Stimulated activated CD8-positive, alpha-beta memory T cell treated with anti-CD3 and anti-CD28 coated beads, Interleukin-4, amount 100 ng/mL, for 48 hours (primary cell): Measurements from ENCODE around the gene PI16.
"Not testable (repeated sequence)": the region's sequence is repeated elsewhere in the genome, so short reads cannot be mapped to it uniquely, and the experiment has no call there.

Source experiments
- DNase-seq: peaks from one replicate; pipeline ENCODE4 v3.0.0-alpha.2; 2020

The PI16 gene

DNA sequence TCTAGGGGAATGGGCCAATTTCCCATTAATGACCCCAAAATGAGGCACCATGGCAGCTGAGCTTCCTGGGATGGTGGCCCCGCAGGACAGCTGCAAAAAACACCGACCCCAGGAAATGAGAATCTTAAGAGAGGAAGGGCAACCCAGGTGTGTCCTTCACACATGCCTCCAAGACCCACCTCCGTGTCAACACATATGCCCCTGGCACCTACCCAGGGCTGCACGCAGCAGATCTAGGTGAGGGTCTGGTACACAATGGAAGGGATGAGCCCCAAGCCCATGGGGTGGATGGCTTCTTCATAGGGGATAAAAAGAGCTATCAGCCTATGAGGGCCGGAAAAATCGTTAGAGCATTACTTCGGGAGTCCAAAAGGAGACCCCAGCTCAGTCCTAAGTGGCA is 22.0 kb downstream of the PI16 start:
- no peak for DNase-seq

DNA sequence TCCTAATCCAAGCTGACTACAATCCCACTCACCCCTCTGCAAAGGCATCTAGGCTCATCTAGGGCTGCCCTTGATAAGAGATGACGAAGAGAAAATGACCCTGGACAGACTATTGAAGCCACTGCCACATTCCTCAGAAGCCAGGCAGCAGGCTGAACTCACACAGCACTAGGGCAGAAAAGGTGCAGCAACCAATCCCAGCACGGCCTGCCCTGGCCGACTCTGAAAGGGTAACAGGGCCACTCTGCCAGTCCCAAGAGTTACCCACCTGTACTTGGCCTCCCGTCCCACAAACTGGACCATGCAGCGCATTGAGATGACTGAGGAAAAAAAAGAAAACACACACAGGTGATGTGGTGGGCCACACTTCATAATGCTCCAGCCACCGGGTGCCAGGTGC is 22.4 kb downstream of the PI16 start:
- no peak for DNase-seq

DNA sequence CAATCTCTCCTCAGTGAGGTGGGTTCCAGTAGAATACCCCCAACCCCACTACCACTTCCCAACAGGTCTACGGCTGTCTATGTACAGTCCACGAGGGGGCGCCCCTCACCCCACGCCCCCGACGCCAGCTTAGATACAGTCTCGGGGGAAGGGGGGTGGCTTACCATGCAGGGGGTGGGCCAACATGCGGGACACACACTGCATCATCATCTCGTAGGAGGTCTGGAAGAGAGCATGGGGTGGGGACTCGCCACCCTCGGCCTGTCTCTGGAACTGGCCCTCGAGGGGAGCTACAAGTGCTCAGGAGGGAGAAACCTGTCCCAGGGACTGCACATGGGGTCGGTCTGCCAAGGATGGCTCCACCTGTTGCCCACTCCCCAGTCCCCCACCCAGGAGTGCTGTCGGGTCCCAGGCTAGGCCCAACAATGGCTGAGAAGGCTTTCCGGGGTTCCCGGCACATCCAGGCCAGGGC is 23.0 kb downstream of the PI16 start:
- DNase-seq = no peak

- DNase-seq = no peak
These were observed 24.1 kb downstream of the PI16 start for GRCh38 chr6:36978421-36979346.

- no peak for DNase-seq
These were observed 24.8 kb downstream of the PI16 start for GRCh38 chr6:36979347-36979742.

GRCh38 chr6:36980129-36980528 is 25.6 kb downstream of the PI16 start:
- no peak for DNase-seq

- no peak for DNase-seq
These were observed 26.5 kb downstream of the PI16 start for GRCh38 chr6:36980876-36981619.

DNA sequence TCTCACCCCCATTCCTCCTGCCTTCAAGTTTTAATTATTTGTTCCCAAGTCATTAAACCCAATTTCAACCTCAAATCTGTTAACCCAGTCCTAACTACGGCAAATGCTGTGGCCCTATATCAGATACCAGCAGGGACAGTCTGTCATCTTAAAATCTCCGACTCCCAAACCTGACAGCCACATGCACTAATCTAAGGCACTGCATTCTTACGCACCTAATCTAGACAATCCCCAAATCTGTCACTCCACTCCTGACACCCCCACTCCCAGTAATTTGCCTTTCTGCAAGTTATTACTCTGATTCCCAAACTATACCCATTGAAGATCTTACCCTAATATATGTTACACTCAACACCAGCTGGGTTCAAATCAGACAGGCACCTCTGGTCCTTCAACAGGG is 29.0 kb downstream of the PI16 start:
- no peak for DNase-seq

DNA sequence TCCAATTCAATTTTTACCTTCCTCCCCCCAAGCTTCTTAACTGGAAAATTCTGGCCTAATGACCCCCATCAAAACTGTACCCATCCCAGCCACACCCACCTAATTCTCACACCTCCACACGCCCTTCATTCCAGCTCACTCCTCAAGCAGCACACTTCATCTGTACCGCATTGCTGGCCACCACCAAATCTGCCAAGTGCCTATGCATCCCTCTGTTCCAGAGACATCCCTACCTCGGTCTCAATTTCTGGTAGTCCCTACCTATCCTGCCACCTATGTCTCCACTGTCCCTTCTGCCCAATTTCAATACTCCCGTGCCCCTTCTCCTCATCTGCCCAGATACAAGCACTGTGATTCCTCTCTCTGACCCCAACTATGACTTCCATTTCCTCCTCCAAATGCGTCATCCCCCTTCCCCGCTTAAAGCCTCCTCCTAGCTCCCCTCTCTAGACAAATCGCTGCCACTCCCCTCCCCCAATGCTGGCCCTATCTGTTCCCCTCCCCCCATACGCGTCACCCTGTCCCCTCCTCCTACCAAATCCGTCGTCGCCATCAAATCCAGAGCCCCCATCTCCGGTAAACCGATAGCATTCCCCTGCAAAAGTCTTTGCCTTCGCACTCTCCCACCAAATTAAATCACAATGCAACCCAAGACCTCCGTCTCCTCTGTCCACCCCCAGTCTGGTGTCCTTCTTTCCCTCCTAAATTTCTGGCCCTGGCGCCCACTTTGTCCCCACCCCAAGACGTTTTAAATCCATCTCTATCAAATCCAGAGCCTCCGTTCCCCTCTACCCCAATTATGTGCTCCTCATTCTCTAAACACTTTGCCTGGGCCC is 30.3 kb downstream of the PI16 start:
- DNase-seq = peak; percentile 81

- no peak for DNase-seq
These were observed 30.9 kb downstream of the PI16 start for GRCh38 chr6:36985417-36985807.

DNA sequence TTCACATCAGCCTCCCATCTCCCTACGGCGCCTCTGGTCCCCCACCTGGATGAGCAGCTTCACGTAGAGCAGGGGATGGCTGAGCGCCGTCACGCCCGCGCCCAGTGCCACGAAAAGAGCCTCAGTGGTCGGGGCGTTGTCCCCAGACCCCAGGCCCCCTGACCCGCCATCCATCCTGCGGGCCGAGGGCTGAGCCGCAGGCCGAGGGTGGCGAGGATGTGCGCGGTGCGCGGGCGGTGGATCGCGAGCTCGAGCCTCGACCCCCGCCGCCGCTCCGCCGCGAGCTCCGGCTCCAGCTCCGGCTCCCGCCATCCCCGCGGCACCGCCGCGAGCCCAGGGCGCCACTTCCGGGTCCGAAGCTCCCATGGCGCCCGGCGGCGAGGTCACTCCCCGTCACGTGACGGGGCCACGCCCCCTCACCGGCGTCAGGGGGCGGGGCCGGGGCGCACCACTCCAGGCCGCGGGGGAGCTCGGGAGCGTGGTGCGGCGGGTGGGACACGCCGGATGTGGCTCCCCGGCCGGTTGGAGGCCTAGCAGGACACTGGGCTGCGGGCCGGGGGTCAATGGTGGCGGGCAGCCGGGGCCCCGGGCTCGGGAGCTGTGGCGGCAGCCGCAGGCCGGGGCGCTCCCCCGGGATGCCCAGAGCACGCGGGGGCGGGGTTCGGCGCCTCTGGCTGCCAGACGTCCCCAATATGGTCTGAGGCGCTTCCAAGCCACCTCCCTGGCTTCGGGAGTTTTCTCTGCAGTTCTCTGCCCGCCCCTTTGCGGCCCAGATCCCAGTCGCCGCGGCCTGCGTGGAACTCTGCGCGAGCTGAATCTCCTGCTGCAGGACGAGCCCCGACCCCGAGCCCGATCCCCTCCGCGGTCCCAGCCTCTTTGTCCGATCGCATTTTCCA is 31.5 kb downstream of the PI16 start, which contains the start of gene MTCH1:
TSS of gene MTCH1 (minus strand) at position 389 of the 896 bp plus-strand sequence. CDS start at position 366, 23 bp downstream.
- DNase-seq = peak; percentile 89

DNA sequence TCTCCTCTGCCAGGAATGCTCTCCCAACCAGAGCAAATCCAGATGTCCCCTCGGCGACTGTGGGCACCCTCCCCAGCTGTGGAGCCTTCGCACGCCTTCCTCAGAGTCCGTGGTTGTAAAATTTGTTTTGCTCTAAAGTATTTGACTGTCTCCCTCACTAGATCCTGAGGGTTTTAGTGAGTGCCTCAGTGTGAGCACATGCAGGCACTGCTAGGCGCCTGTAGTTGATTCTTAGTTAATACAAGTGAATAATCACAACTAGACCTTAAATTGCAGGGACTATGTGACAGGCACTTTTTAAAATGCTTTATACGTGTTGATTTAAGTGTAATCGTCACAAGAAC is 32.1 kb downstream of the PI16 start:
- DNase-seq = no peak

DNA sequence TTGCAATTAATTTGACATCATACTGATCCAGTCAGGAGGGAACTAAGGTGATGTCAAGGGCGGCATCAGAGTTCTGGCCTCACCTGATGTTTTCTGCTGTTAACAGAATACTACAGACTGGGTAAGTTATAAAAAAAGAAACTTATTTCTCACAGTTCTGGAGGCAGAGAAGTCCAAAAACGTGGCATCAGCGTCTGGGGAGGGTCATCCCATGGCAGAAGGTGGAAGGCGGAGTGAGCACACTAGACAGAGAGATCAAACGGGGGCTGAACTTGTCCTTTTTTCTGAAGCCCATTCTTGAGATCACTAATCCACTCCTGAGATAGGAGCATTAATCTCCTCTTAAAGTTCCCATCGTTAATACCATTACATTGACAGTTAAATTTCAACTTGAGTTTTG is 34.7 kb downstream of the PI16 start:
- no peak for DNase-seq

DNA sequence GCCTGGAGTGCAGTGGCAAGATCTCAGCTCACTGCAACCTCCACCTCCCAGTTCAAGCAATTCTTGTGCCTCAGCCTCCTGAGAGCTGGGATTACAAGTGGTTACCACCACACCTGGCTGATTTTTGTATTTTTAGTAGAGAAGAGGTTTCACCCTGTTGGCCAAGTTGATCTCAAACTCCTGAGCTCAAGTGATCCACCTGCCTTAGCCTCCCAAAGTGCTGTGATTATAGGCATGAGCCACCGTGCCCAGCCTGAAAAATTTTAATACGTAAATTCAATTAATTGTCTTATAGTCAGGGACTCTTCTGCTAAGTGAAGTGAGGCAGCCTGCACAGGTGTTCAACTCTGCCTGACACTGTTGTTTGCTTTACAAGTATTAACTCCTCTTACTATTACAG is 35.9 kb downstream of the PI16 start:
- not testable (repeated sequence) for DNase-seq

- DNase-seq = no peak
These were observed 43.5 kb downstream of the PI16 start for GRCh38 chr6:36997811-36998722.

DNA sequence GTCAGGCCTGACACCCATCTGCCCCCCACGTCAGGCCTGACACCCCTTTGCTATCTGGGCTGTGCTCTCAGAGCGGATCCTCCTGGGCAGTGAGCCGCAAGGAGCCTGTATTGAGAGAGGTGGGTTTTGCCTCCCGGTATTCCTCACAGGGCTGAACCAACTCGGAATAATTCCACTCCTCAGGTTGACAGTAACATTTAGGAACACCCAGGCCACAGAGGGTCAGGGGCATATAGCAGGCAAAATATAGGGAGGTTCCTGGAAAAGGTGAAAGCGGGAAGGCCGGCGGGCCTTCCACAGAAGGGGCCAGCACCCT is 44.1 kb downstream of the PI16 start:
- DNase-seq = no peak

DNA sequence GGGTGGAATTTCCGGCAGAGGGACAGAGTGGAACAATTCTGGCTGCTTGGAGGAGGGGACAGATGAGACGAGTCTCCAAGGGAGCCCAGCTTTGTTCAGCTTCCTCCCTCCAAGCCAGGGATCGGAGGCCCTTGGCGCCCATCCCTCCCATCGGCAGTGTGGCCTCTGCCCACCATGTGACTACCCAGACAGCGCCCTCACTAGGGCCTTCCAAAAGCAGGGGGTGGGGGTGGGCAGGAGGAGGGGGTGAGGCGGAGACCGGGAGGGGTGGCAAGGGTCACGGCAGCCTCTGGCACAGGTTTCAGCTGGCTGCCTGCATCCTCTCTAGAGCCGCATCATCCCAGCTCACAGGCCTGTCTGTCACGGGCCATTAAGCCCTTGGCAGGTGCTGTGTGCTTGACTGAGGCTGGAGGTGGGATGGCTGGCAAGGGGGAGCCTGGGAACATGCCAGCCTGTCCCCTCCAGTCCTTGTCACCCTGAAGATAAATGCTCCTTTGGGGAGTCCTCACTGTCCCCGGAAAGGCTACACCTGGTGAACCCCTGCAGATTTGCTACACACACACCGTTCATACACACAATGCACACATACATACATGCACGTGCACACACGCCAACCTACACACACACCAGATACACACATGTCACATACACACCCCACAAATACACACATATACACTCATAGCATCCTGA is 44.7 kb downstream of the PI16 start:
- no peak for DNase-seq

- no peak for DNase-seq
These were observed 45.2 kb downstream of the PI16 start for GRCh38 chr6:36999751-37000125.

GRCh38 chr6:37004044-37004980 is 49.8 kb downstream of the PI16 start:
- no peak for DNase-seq
